GM23338 (cell line): ENCODE results near the gene SYNDIG1L.

Experiments used
- CTCF ChIP-seq, 2 experiments: fragments of 200-600 bp in 1 of 2; sonication (generic) in 1 of 2; conservative IDR thresholded peaks; 2 replicates each; pipeline versions ENCODE4 v1.5.1 to v1.6.1; 2016 to 2017; ENCODE audit warnings: antibody characterized with exemption in 2 of 2, low read depth in 2 of 2, mild to moderate bottlenecking in 2 of 2, moderate library complexity in 1 of 2
- ETS1 ChIP-seq: IDR thresholded peaks from 2 replicates; pipeline ENCODE4 v1.6.1; 2016; ENCODE audit warnings: antibody characterized with exemption
- EZH2 ChIP-seq: fragments of 200-600 bp; sonication (generic); IDR thresholded peaks from one replicate; pipeline ENCODE4 v1.8.0; 2017; ENCODE audit warnings: antibody characterized with exemption, mild to moderate bottlenecking, low read depth; ENCODE audit not compliant: unreplicated experiment
- POLR2AphosphoS5 ChIP-seq: IDR thresholded peaks from 2 replicates; pipeline ENCODE4 v1.6.1; 2016; ENCODE audit warnings: antibody characterized with exemption, low read depth
- ZNF331 ChIP-seq: fragments of 250-450 bp; sonication (Bioruptor Pico); IDR thresholded peaks from 2 replicates; pipeline ENCODE4 v1.5.0; 2020; ENCODE audit warnings: low read depth, mild to moderate bottlenecking, moderate library complexity

GRCh38 chr14:74368441-74368840 is 57.6 kb downstream of the SYNDIG1L start:
- TF ChIP-seq CTCF (conservative IDR thresholded peaks at IDR 0.05; ENCODE audit: low read depth in 2 of 2) (no peak), EZH2 (no peak), ETS1 (no peak), POLR2AphosphoS5 (no peak), ZNF331 (CRISPR knock-in tag) (no peak)
